Measurements from ENCODE around the gene WIF1.

Gene WIF1

GRCh38 chr12:65121956-65122469 lies 908 bp upstream of the WIF1 start:
- no peak for DNase-seq

- DNase-seq: no peak
Measured at GRCh38 chr12:65119063-65119462, 2.0 kb downstream of the WIF1 start.

DNA sequence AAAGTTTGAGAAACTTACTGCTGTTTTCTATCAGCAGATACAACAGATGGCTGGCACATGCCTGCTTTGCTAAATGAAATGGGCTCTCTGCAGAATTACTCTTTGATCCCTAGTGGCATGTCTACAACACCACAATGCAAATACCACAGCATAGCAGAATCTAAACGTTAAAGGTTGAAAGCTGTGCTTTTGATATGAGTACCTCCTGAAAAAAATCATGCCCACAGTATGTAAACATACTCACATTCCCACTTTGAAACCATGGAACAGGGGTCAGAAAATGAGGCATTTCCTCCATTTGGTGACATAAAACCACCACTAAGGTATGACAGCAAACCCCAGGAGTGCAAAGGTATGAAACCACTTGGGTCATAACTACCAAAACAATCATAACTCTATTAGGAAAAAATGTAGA lies 7.5 kb downstream of the WIF1 start:
- no peak for DNase-seq

DNA sequence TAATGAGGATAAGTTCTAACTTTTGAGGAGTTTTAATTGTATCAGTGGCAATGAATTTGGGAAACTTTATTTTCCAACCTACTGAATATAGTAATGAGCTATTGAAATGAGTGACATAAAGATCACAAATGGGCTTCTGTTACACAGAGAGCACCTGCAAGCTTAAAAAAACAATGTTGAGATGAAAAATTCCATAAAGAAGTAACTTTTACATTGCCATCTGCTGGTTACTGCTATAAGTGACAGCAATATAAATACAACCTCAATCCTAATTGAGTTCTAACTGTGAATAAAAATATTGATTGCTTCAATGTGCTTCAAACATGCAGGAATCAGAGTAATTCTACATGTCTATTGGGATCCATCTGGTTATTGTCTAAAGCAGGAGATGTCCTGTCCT lies 14.2 kb downstream of the WIF1 start:
- DNase-seq: no peak

DNA sequence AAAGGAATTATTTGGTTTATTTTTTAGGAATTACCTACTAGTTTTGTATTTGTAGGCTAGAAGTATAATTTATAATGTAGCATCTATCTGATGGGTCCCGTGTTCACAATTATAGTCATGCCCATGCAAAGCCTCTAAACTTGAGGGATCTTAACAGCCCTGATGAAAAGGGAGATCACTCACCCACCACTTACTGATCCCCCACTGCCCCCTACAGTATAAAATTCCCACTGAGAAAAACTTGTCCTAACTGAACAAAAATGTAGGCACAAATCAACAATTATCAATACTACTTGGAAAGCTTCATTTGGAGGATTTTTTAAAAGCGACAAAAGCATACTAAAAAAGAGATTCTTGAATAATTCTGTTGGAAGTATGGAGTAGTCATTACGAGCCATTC lies 21.0 kb downstream of the WIF1 start:
- DNase-seq: no peak

DNA sequence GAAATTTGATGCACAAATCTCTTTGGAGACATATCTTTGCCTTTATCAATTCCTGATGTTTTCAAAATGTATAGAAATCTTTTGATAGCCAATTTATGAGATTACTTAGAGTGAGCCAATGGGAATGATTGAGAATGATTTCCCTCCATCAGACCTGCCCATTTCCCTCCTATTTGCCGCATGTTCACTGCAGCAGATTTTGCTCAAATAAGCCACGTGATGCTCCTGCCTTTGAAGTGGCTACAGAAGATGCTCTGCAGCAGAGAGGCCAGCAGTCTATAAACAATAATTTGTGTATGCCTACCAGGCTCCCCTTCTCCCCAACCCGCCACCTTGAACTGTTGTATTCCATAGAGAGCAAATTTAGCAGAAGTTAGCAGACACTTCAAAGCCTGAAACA lies 21.9 kb downstream of the WIF1 start:
- DNase-seq: no peak

DNA sequence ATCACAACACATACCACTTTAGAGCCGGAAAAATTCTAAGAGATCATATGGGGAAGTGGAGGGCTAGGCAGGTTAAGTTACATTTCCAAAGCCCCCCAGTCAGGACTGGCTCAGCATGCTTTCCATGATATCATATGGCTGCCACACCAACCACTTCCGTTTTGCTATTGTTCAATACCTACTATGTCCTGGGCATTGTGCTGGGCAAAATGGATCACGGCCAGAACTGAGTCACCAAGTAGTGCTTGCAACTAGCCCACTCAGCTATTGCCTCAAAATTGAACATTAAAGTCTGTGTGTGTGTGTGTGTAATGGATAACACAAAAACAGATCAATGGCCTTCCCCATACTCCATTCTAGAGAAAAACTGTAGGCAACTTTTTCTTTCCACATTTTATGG lies 22.7 kb downstream of the WIF1 start:
- DNase-seq: no peak

DNA sequence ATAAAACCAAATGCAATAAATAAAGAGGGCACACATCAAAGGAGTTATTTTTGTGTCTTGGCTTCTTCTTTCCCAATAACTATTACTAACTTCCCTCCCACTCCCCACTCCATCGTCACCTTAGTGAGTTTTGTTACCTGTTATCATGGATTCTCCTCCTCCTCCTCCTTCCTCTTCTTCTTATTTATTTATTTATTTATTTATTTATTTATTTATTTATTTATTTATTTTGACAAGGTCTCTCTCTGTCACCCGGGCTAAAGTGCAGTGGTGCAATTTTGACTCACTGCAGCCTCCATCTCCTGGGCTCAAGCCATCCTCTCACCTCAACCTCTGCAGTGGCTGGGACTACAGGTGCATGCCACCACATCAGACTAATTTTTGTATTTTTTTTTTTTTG lies 26.4 kb downstream of the WIF1 start:
- DNase-seq: no peak

DNA sequence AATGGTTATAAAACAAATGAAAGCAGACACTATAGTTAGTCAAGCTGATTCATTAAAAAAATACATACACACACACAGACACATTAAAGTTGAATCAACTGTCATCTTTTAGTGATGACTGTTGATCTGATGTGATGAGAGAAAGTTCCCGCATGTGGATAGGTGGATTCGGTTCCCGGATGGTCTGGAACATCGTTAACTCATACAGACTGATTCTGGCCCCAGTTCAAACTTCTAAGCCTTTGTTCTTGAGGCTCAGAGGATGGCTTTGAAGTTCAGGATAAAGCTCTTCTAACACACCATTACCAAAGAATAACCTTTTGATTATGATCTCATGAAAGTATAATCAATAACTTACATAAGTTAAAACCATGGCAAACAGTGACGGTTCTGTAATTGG lies 27.5 kb downstream of the WIF1 start:
- no peak for DNase-seq

GRCh38 chr12:65090461-65090860 lies 30.6 kb downstream of the WIF1 start:
- no peak for DNase-seq

- no peak for DNase-seq
Measured at GRCh38 chr12:65086236-65086635, 34.9 kb downstream of the WIF1 start.

DNA sequence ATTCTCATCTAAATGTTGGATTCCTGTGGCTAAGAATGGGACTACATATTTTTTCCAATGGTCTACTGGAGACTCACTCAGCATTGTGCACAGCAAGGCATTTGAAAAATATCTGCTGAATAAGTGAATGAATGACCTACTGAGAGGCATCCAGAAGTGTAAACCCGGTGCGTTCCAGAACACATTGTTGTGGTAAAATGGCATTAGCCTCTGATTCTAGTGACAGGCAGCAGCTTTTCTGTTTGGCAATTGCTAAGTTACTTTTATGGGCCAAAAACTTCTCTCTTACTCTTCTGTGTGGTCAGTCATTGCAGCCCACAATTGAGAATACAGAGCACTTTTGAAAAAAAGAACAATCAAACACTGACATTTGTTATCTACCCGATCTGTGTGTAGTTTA lies 36.5 kb downstream of the WIF1 start:
- no peak for DNase-seq

GRCh38 chr12:65083581-65083980 lies 37.5 kb downstream of the WIF1 start:
- no peak for DNase-seq

- no peak for DNase-seq
Measured at GRCh38 chr12:65082406-65082805, 38.7 kb downstream of the WIF1 start.

DNA sequence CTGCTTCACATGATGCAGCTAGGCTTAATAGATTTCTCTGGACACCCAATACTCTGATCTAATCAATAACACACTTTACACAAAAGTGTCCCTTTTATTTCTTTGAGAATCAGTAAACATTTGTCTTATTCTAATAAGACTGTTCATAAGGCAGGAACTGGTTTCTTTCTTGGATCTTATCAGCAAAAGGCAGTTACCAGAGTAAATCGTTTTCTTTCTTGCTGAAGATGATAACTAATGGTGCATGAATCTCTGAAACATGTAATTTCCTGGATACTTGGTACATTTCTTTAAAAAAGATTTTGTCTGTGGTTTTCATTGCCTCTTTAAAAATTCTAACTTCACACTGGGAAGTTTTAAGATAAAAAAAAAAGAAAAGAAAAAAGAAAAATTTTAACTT lies 39.6 kb downstream of the WIF1 start:
- DNase-seq: no peak

GRCh38 chr12:65074932-65075331 lies 46.2 kb downstream of the WIF1 start:
- DNase-seq: no peak

DNA sequence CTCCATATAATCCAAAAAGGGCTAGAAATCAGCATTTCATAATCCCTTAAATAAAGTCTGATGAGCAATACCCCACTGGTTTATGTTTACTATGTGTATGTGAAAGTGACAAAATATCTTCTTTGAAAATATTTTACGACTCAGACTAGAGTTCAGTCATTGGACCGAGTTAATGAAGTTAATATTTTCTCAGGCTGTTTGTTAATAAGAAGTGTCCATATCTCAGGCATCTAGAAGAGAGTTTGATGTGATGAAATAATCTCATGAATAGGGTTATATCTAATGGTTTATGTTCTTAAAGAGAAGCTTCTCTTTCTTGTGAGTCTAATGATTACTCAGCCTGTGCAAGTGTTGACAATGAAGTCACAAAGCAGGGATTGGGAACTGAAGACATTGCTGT lies 51.8 kb downstream of the WIF1 start:
- no peak for DNase-seq

- no peak for DNase-seq
Measured at GRCh38 chr12:65067383-65067782, 53.7 kb downstream of the WIF1 start.

DNA sequence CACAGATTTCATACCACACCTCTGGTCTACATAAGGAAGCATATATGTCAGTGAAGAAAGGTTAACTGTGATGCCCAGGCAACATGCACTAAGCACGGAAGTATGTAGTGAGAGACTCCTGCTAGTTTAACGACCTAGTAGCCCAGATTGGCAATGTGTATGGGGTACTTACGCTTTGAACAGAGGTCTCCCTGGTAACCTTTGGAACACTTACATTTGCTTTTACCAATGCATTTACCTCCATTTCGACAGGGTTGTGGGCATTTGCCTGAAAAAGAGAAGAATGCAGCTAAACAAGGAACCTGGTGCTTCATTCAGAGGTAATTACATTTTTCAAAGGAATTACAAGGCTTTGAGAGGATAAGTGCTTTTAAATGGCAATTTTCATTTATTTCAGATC lies 65.2 kb downstream of the WIF1 start:
- DNase-seq: no peak

DNA sequence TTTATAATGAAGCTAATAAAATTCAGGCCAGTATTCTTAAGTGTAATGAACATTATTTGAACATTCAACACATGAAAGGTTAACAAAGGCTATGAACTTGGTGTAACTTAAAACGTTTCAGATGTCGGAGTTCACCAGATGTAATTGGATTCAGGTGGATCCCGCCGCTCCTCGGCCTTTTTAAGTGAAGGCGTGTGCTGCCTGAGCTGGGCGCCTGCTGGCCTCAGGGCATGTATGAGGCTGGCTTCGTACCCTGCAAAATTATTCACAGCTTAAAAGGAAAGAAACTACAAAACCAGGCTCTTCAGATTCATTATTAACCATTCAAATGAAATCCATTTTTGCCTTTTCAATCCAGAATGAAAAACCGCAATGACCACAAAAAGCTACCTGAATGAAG lies 69.9 kb downstream of the WIF1 start:
- no peak for DNase-seq

DNA sequence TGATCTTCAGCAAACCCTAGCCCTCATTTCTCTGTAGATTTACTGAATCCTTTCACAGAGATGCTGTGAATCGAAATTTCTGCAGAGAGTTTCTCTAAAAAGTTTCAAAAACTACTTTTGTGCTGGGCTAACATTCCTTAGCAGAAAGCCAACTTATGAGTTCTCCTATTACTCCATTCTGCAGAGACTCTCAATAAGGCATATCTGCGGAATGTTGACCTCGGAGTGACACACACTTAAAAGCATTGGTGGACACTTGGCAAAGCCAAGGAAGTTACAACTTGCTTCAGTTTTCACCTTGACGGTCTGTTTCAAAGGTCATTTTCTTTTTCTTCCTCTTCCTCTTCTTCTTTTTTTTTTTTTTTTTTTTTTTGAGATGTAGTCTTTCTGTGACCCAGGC lies 75.8 kb downstream of the WIF1 start:
- no peak for DNase-seq

- DNase-seq: no peak
Measured at GRCh38 chr12:65039301-65039700, 81.8 kb downstream of the WIF1 start.

DNA sequence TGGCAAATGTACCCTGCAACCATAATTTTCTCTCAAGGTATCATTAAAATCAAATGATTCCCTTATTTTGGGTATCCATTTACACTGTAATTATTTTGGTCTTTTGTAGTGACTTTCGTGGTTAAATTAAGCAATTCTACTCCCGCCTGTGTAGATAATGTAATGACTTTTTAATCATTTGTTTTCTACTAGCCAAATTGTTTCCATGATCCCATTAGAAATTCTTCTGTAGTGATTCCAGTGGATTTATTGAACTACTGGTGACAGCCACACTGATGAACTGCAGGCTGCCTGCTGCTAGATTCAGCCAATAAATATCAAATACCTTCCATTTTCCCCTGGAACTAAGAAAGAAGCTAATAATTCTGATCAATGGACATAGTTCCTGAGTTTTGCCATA lies 96.0 kb downstream of the WIF1 start:
- DNase-seq: no peak

GRCh38 chr12:65023485-65023884 lies 97.6 kb downstream of the WIF1 start:
- DNase-seq: no peak

- DNase-seq: no peak
Measured at GRCh38 chr12:65022960-65023359, 98.1 kb downstream of the WIF1 start.

DNA sequence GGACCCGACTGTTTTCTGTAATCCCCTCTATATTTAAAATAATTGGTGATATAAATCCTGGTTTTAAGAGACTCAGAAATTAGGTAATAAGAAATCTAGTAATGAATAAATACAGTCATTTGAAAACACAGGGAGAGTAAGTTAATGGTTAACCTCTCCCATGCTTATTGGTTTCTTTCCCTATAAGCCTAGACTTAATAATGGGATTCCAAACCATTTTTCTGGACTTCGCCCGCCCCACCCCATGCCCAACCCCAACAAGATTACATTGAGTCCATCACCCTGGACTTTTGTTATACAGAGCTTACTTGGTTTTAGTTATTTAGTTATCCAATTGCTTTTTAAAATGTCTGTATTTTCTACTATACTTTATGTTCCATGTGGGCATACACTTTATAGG lies 98.7 kb downstream of the WIF1 start:
- no peak for DNase-seq

Data from right forelimb (tissue), 1 donor.